HCT116 (cell line): ENCODE results near the gene AIF1. TPM values are rescaled to one million over a fixed set of nuclear protein-coding genes. Genes with fewer than 3 reads are reported as not detected.

Source experiments
- ATAC-seq: fragments of 200-7000 bp; cut with Tn5 transposase; 2 replicates; pipeline ENCODE4 v1.9.1; 2020; ENCODE audit warnings: mild to moderate bottlenecking, moderate library complexity
- BruUV-seq: library from RNA; stranded (reverse); fragments of 400-500 nt; replicated peaks from 2 replicates; lab custom pipeline; 2021; lab: Mats Ljungman, UMichigan
- CTCF ChIA-PET: fragments of 300-600 bp; sonication (Branson Sonifier 250); formaldehyde crosslinking; loops from one replicate; lab custom pipeline; 2021; ENCODE audit warnings: antibody characterized with exemption; lab: Charles Lee
- POLR2A ChIA-PET: fragments of 300-600, 350-600 bp; sonication (Branson Sonifier 250); formaldehyde crosslinking; loops from one replicate; lab custom pipeline; 2021; ENCODE audit warnings: antibody characterized with exemption; lab: Charles Lee
- RAD21 ChIA-PET, 2 experiments: fragments of 300-600 bp; sonication (Branson Sonifier 250); formaldehyde crosslinking; loops; one replicate each; lab custom pipeline; 2023; ENCODE audit warnings: low total read pairs in 2 of 2; ENCODE audit not compliant: uncharacterized antibody in 2 of 2, unreplicated experiment in 2 of 2, low non-redundant PET in 1 of 2; lab: Charles Lee
- DNase-seq: peaks from one replicate; pipeline ENCODE4 v3.0.0-alpha.2; 2010; ENCODE audit warnings: low read depth, low spot score
- H2AFZ ChIP-seq: fragments of 200-600 bp; shearing (Covaris generic), sonication (generic); 2 replicates; pipeline ENCODE4 v1.6.1; 2017; ENCODE audit warnings: low read depth, mixed run types, mixed read lengths, antibody characterized with exemption, low read length; ENCODE audit not compliant: poor library complexity, severe bottlenecking
- H3K27ac ChIP-seq: 2 replicates; pipeline ENCODE4 v1.5.1; 2012; ENCODE audit warnings: low read depth, low read length
- H3K27me3 ChIP-seq: fragments of 200-600 bp; sonication (generic); 2 replicates; pipeline ENCODE4 v1.6.1; 2016; ENCODE audit warnings: mixed run types, low read length, mixed read lengths; ENCODE audit not compliant: insufficient read depth
- H3K36me3 ChIP-seq, 2 experiments: fragments of 200-500 bp in 1 of 2; fragments of 200-600 bp in 1 of 2; sonication (Bioruptor generic) in 1 of 2; sonication (generic) in 1 of 2; 2 replicates each; pipeline versions ENCODE4 v1.5.1 to v1.6.1; 2014 to 2016; ENCODE audit warnings: low read length in 2 of 2, inconsistent platforms in 1 of 2, mixed read lengths in 1 of 2, mixed run types in 1 of 2; ENCODE audit not compliant: insufficient read depth in 2 of 2, control insufficient read depth in 1 of 2
- H3K4me1 ChIP-seq, 2 experiments: fragments of 200-600 bp in 1 of 2; sonication (generic) in 1 of 2; 2 replicates each; pipeline versions ENCODE4 v1.5.1 to v1.6.1; 2012 to 2017; ENCODE audit warnings: low read length in 2 of 2, inconsistent platforms in 1 of 2, mild to moderate bottlenecking in 1 of 2, mixed read lengths in 1 of 2, mixed run types in 1 of 2, moderate library complexity in 1 of 2; ENCODE audit not compliant: insufficient read depth in 2 of 2, control insufficient read depth in 1 of 2
- H3K4me2 ChIP-seq: fragments of 200-600 bp; sonication (generic); 2 replicates; pipeline ENCODE4 v1.6.1; 2017; ENCODE audit warnings: mixed run types, low read length, mixed read lengths
- H3K4me3 ChIP-seq, 2 experiments: fragments of 200-600 bp in 1 of 2; sonication (generic) in 1 of 2; replicated peaks in 1 of 2; 2 replicates each; pipeline ENCODE4 v1.5.1; 2011 to 2016; ENCODE audit warnings: low read length in 2 of 2, control low read depth in 1 of 2, low read depth in 1 of 2, mild to moderate bottlenecking in 1 of 2, mixed read lengths in 1 of 2, mixed run types in 1 of 2
- H3K79me2 ChIP-seq: fragments of 200-600 bp; sonication (generic); 2 replicates; pipeline ENCODE4 v1.6.1; 2017; ENCODE audit warnings: mild to moderate bottlenecking, mixed run types, low read length, moderate library complexity, mixed read lengths; ENCODE audit not compliant: insufficient read depth
- H3K9ac ChIP-seq: fragments of 200-600 bp; sonication (generic); 2 replicates; pipeline ENCODE4 v1.6.1; 2016; ENCODE audit warnings: low read length, mixed read lengths
- H3K9me2 ChIP-seq: fragments of 200-600 bp; sonication (generic), shearing (Covaris generic); 2 replicates; pipeline ENCODE4 v1.6.1; 2017; ENCODE audit warnings: mixed run types, mild to moderate bottlenecking, moderate library complexity; ENCODE audit not compliant: insufficient read depth
- H3K9me3 ChIP-seq, 2 experiments: fragments of 200-500 bp in 1 of 2; fragments of 200-600 bp in 1 of 2; sonication (Bioruptor generic) in 1 of 2; sonication (generic) in 1 of 2; 2 replicates each; pipeline ENCODE4 v1.6.1; 2014 to 2017; ENCODE audit warnings: low read length in 2 of 2, mixed read lengths in 2 of 2, inconsistent platforms in 1 of 2, low read depth in 1 of 2, mild to moderate bottlenecking in 1 of 2, mixed run types in 1 of 2, moderate library complexity in 1 of 2; ENCODE audit not compliant: control insufficient read depth in 1 of 2, insufficient read depth in 1 of 2
- H4K20me1 ChIP-seq: fragments of 200-600 bp; sonication (generic), shearing (Covaris generic); 2 replicates; pipeline ENCODE4 v1.6.1; 2017; ENCODE audit warnings: mixed run types, mild to moderate bottlenecking, moderate library complexity; ENCODE audit not compliant: insufficient read depth
- CBX3 ChIP-seq: IDR thresholded peaks from 2 replicates; pipeline ENCODE4 v1.6.1; 2012; ENCODE audit warnings: low read depth
- CEBPB ChIP-seq: IDR thresholded peaks from 2 replicates; pipeline ENCODE4 v1.6.1; 2012; ENCODE audit warnings: low read depth
- ELF1 ChIP-seq: IDR thresholded peaks from 2 replicates; pipeline ENCODE4 v1.6.1; 2012; ENCODE audit warnings: low read depth, borderline replicate concordance
- EZH2 ChIP-seq: fragments of 200-600 bp; sonication (generic); IDR thresholded peaks from 2 replicates; pipeline ENCODE4 v1.6.1; 2017; ENCODE audit warnings: antibody characterized with exemption, mixed run types
- JUND ChIP-seq: IDR thresholded peaks from 2 replicates; pipeline ENCODE4 v1.6.1; 2012
- MAX ChIP-seq: IDR thresholded peaks from 2 replicates; pipeline ENCODE4 v1.6.1; 2012
- POLR2A ChIP-seq: IDR thresholded peaks from 2 replicates; pipeline ENCODE4 v1.7.0; 2011; ENCODE audit warnings: borderline replicate concordance; ENCODE audit not compliant: insufficient read depth, insufficient read length; ENCODE audit errors: extremely low read depth
- POLR2AphosphoS5 ChIP-seq: IDR thresholded peaks from 2 replicates; pipeline ENCODE4 v1.6.1; 2011; ENCODE audit warnings: mild to moderate bottlenecking, low read depth, low read length, moderate library complexity
- RAD21 ChIP-seq: IDR thresholded peaks from 2 replicates; pipeline ENCODE4 v1.6.1; 2012; ENCODE audit warnings: low read depth, mild to moderate bottlenecking
- REST ChIP-seq: IDR thresholded peaks from 2 replicates; pipeline ENCODE4 v1.6.1; 2012; ENCODE audit warnings: low read depth
- SP1 ChIP-seq: IDR thresholded peaks from 2 replicates; pipeline ENCODE4 v1.6.1; 2012; ENCODE audit warnings: low read depth
- SRF ChIP-seq: IDR thresholded peaks from 2 replicates; pipeline ENCODE4 v1.6.1; 2012; ENCODE audit warnings: low read depth
- YY1 ChIP-seq: IDR thresholded peaks from 2 replicates; pipeline ENCODE4 v1.6.1; 2011; ENCODE audit warnings: low read length, low read depth, moderate library complexity, mild to moderate bottlenecking; ENCODE audit not compliant: insufficient replicate concordance; ENCODE audit errors: extremely low read depth
- ZNF274 ChIP-seq: fragments of 200-500 bp; sonication (Bioruptor generic); IDR thresholded peaks from 2 replicates; pipeline ENCODE4 v1.6.1; 2014; ENCODE audit warnings: mild to moderate bottlenecking, low read depth, low read length, inconsistent platforms
- intact Hi-C: fragments of 100-400 bp; cut with micrococcal nuclease; formaldehyde crosslinking; loops from 2 replicates; pipeline ENCODE4 v1.10.0; 2022
- total RNA-seq: library from RNA; stranded (reverse); gene quantifications from one replicate; pipeline ENCODE4 v1.2.1, GENCODE V29; 2021; ENCODE audit not compliant: unreplicated experiment
- TF ChIP-seq, protein P1 (sequence below): IDR thresholded peaks from 2 replicates; pipeline ENCODE4 v1.6.1; 2012
- TF ChIP-seq, protein P2 (sequence below), 3 experiments: fragments of 200-600 bp in 1 of 3; sonication (generic) in 1 of 3; IDR thresholded peaks in 2 of 3; conservative IDR thresholded peaks in 1 of 3; 2 replicates each; pipeline ENCODE4 v1.5.1; 2012 to 2017; ENCODE audit warnings: low read depth in 2 of 3, low read length in 2 of 3, antibody characterized with exemption in 1 of 3, borderline replicate concordance in 1 of 3, control low read depth in 1 of 3, mild to moderate bottlenecking in 1 of 3, mixed read lengths in 1 of 3, mixed run types in 1 of 3, moderate library complexity in 1 of 3; ENCODE audit not compliant: insufficient read depth in 1 of 3
- TF ChIP-seq, protein P3 (sequence below): IDR thresholded peaks from 2 replicates; pipeline ENCODE4 v1.6.1; 2011; ENCODE audit warnings: mild to moderate bottlenecking, low read length, moderate library complexity; ENCODE audit not compliant: insufficient replicate concordance; ENCODE audit errors: extremely low read depth

The AIF1 gene
- total RNA-seq, 1 experiment from 2014 or later = not detected

DNA sequence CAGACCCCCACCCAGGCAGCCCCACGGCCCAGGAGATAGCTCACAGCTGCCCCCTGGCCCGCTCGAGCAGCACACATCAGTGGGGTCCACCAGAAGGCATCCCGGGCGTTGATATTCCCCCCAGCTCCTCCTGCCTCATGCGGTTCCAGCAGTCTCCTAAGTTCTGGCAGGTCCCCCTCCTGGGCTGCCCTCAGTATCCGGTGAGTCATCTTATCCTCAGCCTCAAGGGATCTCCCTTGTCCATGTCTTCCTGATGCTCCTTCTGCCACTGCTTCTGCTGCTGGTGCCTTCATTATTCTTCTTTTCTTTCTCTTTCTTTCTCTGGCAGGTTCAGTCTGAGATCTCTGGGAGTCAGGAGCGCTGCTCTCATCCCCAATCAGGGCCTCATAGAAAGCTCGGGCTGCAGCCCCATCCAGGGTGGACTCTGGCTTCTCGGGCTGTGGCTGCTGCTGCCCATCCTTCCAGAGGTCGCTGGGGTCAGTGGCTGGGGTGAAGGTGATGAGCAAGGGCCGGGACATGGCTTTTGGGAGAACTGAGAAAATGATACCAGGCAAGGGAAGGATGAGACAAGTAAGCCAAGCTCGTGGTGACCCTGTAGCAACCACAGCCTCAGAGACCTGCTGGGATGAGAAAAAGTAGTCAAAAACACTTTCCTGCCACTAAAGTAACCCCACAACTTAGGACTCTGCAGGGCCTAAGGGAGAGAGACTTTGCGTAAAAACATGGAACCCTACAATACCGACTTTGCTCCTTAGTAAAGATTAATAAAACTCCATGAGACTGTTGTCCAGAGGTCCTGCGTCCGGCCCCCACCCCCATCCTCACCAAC lies 49.1 kb downstream of the AIF1 start:
- H3K79me2 ChIP-seq = peaks cover 61% of the 10 kb centered on the region
- POLR2A ChIA-PET = interaction anchor here (0.6 to 3.9 kb wide), 10 partner anchors 9 to 170 kb away, joined by 3 to 32 read pairs (median 4); partner anchors contain the start of genes ABHD16A, APOM, ATP6V1G2 and BAG6

More for the DNA sequence above, 49.1 kb downstream of the AIF1 start:
- H3K9me3 ChIP-seq = no peaks in the 10 kb centered on the region
- no peak overlapping the region for H2AFZ ChIP-seq
- H3K4me3 ChIP-seq = peak overlapping the region; percentile 97 to 99
- intact Hi-C loops = loop anchor here (2.0 to 5.0 kb wide), 2 partner anchors 117 to 262 kb away; partner anchors contain the start of genes ATP6V1G2, MICA and NFKBIL1
- H3K4me2 ChIP-seq = peak overlapping the region; percentile 83
- TF ChIP-seq ELF1 (no peak), CEBPB (no peak), MAX (no peak), YY1 (no peak), POLR2AphosphoS5 (no peak), REST (no peak), ZNF274 (no peak), RAD21 (no peak), EZH2 (no peak), POLR2A (no peak), SRF (no peak), CBX3 (no peak), SP1 (no peak), JUND (no peak)
- TF ChIP-seq, protein P1, sequence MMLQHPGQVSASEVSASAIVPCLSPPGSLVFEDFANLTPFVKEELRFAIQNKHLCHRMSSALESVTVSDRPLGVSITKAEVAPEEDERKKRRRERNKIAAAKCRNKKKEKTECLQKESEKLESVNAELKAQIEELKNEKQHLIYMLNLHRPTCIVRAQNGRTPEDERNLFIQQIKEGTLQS = no peak
- TF ChIP-seq, protein P2, sequence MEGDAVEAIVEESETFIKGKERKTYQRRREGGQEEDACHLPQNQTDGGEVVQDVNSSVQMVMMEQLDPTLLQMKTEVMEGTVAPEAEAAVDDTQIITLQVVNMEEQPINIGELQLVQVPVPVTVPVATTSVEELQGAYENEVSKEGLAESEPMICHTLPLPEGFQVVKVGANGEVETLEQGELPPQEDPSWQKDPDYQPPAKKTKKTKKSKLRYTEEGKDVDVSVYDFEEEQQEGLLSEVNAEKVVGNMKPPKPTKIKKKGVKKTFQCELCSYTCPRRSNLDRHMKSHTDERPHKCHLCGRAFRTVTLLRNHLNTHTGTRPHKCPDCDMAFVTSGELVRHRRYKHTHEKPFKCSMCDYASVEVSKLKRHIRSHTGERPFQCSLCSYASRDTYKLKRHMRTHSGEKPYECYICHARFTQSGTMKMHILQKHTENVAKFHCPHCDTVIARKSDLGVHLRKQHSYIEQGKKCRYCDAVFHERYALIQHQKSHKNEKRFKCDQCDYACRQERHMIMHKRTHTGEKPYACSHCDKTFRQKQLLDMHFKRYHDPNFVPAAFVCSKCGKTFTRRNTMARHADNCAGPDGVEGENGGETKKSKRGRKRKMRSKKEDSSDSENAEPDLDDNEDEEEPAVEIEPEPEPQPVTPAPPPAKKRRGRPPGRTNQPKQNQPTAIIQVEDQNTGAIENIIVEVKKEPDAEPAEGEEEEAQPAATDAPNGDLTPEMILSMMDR (IDR thresholded peaks at IDR 0.05 in 2 of 3, conservative IDR thresholded peaks at IDR 0.05 in 1 of 3; ENCODE audit: borderline replicate concordance in 1 of 3, insufficient read depth in 1 of 3, low read depth in 2 of 3, low read length in 2 of 3) = no peak
- TF ChIP-seq, protein P3, sequence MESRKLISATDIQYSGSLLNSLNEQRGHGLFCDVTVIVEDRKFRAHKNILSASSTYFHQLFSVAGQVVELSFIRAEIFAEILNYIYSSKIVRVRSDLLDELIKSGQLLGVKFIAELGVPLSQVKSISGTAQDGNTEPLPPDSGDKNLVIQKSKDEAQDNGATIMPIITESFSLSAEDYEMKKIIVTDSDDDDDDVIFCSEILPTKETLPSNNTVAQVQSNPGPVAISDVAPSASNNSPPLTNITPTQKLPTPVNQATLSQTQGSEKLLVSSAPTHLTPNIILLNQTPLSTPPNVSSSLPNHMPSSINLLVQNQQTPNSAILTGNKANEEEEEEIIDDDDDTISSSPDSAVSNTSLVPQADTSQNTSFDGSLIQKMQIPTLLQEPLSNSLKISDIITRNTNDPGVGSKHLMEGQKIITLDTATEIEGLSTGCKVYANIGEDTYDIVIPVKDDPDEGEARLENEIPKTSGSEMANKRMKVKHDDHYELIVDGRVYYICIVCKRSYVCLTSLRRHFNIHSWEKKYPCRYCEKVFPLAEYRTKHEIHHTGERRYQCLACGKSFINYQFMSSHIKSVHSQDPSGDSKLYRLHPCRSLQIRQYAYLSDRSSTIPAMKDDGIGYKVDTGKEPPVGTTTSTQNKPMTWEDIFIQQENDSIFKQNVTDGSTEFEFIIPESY = no peak
- H3K36me3 ChIP-seq = peaks cover 21 to 36% of the 10 kb centered on the region in 2 experiments
- TSS peak; percentile 66 for BruUV-seq
- no peaks in the 10 kb centered on the region for H3K9me2 ChIP-seq
- no peak for ATAC-seq
- CTCF ChIA-PET = interaction anchor here (0.9 to 1.1 kb wide), 2 partner anchors 66 to 74 kb away, joined by 4 read pairs; no protein-coding TSS in a partner anchor
- H3K27me3 ChIP-seq = no peaks in the 10 kb centered on the region
- RAD21 ChIA-PET = interaction anchor here in 1 of 2 experiments (0.6 kb wide), 1 partner anchor 117 kb away, joined by 3 read pairs; the partner anchor contains the start of gene ATP6V1G2
- H4K20me1 ChIP-seq = no peaks in the 10 kb centered on the region
- H3K4me1 ChIP-seq = peaks cover 18 to 46% of the 10 kb centered on the region in 2 experiments; a peak in 3 of 4 replicates
- peak overlapping the region; percentile 90 for H3K27ac ChIP-seq
- H3K9ac ChIP-seq = peak overlapping the region; percentile 90
- DNase-seq = no peak
